ENCODE measurements around the gene TNC. TPM values are rescaled to one million over a fixed set of nuclear protein-coding genes. Genes with fewer than 3 reads are reported as not detected.

TNC gene
- total RNA-seq, 1 donor from 2014 or later: 1.1 TPM

- no peak for ATAC-seq (ENCODE audit: poor library complexity)
- intact Hi-C loops (cut with DNase I): no loop called here
These were observed 48.7 kb downstream of the TNC start for GRCh38 chr9:115069302-115069701.

GRCh38 chr9:115068031-115068430 lies 49.9 kb downstream of the TNC start:
- intact Hi-C loops (cut with DNase I): no loop called here
- no peak for ATAC-seq (ENCODE audit: poor library complexity)
- no peak for DNase-seq

More at GRCh38 chr9:115069302-115069701, 48.7 kb downstream of the TNC start:
- DNase-seq: no peak

GRCh38 chr9:115063058-115063845 lies 54.7 kb downstream of the TNC start:
- intact Hi-C loops (cut with DNase I): no loop called here
- DNase-seq (no peak), ATAC-seq (ENCODE audit: poor library complexity) (no peak)

DNA sequence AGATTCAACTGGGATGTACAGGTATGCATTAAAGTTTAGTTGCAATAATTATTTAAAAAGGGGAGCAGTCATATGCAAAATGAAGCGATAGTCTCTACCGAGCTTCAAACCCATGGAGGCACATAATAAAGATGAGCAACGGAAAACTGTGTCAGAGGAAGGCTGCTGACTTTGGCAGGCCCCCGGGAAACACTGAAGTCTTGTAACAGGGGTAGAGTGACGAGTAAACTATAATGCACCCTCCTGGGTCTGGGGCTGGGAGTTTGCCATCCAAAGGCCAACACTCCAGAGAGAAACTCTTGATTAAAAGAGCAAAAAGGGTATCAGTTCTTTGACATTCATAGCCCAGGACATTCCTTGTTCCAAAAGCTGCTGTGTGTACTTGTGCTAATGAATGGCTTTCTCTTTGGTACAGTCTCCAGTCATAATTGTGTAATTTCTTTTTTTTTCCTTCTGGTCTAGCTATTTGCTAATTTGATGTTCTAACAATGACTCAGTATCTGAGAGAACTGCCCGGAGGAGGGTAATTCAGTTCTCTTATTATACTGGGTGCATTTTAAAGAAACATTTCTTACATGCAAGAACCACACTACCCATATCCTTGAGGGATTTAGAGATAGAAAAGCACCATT lies 59.2 kb downstream of the TNC start:
- ATAC-seq (ENCODE audit: poor library complexity) (no peak), DNase-seq (no peak)
- intact Hi-C loops (cut with DNase I): no loop called here

GRCh38 chr9:115058175-115058574 lies 59.8 kb downstream of the TNC start:
- DNase-seq (no peak), ATAC-seq (ENCODE audit: poor library complexity) (no peak)
- intact Hi-C loops (cut with DNase I): no loop called here

GRCh38 chr9:115057559-115057958 lies 60.4 kb downstream of the TNC start:
- ATAC-seq (ENCODE audit: poor library complexity): no peak
- intact Hi-C loops (cut with DNase I): no loop called here

DNA sequence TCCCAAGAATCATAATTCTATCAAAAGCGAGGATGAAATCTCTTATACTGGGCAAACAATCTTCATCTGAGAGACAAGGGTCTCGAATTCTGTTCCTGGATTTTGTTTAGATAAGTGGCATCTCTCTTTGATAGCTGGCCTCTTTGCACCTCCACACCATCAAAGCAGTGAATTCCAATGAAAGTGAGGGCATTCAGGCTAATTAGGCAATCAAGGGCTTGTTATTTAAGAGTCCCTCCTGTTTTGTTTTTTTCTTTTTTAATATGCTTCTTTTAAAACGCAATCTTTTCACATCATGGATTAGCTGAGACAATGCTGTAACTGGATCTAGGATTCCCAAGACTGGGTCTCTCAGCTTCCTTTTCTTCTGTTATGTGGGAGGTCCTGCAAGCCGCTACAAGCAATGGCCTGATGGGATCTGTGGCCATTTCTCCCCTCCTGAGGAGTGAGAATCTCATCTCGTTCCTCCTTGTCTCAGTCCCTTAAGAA lies 67.9 kb downstream of the TNC start:
- ATAC-seq (ENCODE audit: poor library complexity) (no peak), DNase-seq (no peak)
- intact Hi-C loops (cut with DNase I): no loop called here

More at GRCh38 chr9:115057559-115057958, 60.4 kb downstream of the TNC start:
- no peak for DNase-seq

GRCh38 chr9:115046824-115047223 lies 71.1 kb downstream of the TNC start:
- intact Hi-C loops (cut with DNase I): no loop called here
- ATAC-seq (ENCODE audit: poor library complexity) (no peak), DNase-seq (no peak)

GRCh38 chr9:115046199-115046598 lies 71.8 kb downstream of the TNC start:
- DNase-seq (no peak), ATAC-seq (ENCODE audit: poor library complexity) (no peak)
- intact Hi-C loops (cut with DNase I): no loop called here

GRCh38 chr9:115043632-115044031 lies 74.3 kb downstream of the TNC start:
- ATAC-seq (ENCODE audit: poor library complexity) (no peak), DNase-seq (no peak)
- intact Hi-C loops (cut with DNase I): no loop called here

- no peak for DNase-seq
- peak; percentile 29 for ATAC-seq (ENCODE audit: poor library complexity)
- intact Hi-C loops (cut with DNase I): no loop called here
These were observed 75.0 kb downstream of the TNC start for GRCh38 chr9:115042781-115043509.

DNA sequence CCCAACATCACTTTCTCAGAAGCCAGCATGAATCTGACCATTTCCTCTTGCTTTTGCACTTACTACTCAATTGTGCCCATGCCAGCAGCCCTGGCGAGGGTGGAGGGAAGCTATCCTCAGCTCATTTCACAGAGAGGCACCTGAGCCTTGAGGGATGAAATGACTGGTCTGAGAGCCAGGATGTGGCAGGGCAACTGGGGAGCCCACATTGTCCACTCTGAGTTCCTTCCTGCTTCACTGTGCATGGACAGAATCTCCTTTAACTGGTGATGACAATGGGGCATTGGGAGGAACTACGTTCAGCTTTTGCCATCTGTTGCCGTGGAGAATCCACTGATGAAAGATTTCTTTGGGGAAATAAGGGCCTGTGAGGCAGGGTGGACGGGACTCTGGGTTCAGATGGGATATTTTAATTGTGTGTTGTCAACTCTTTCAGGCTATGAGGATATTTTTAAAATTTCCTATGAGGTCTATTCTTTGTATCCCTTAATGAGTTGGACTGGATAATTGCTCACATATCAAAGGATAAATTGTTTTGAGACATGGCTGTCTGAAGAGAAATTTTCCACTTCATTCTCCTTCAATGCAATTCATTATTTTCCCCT lies 78.3 kb downstream of the TNC start:
- ATAC-seq (ENCODE audit: poor library complexity) (no peak), DNase-seq (no peak)
- intact Hi-C loops (cut with DNase I): no loop called here

DNA sequence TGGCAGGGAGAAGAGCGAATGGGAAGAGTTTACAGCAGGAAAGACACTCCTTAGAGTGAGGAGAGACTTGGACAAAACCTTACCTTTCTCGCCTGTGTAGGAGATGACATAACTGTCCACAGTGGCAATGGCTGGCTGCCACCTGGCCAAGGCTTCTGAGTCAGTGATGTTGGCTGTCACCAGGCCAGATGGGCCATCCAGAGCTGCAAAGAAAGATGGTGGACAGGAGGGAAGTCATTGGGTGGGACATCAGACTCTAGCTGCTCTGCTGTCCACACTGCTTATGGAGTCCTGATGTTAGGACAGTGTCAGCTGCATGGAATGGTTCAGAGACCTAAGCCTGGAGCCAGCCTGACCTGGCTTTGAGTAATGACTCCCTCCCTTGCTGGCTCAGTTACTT lies 79.8 kb downstream of the TNC start:
- DNase-seq: no peak
- intact Hi-C loops (cut with DNase I): no loop called here
- ATAC-seq (ENCODE audit: poor library complexity): no peak

DNA sequence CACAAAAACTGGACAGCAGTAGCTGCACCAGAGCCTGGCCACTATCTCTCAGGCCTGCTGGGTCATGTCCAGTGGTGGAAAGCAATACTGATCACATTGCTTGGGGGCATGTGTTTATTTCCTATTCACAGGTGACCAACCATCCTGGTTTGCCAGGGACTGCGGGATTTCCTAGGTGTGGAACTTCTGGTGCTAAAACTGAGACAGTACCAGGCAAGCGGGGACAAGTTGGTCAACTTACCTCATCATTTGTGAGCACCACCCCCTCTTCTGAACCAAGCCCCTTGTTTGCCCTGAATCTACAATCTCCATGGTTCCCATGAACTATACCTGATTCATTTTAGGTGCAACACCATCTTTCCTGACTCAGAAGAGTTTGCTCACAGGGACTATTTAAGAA lies 81.3 kb downstream of the TNC start:
- intact Hi-C loops (cut with DNase I): no loop called here
- ATAC-seq (ENCODE audit: poor library complexity) (no peak), DNase-seq (no peak)

- DNase-seq: no peak
- peak; percentile 81 for ATAC-seq (ENCODE audit: poor library complexity)
- intact Hi-C loops (cut with DNase I): no loop called here
These were observed 81.9 kb downstream of the TNC start for GRCh38 chr9:115035841-115036612.

DNA sequence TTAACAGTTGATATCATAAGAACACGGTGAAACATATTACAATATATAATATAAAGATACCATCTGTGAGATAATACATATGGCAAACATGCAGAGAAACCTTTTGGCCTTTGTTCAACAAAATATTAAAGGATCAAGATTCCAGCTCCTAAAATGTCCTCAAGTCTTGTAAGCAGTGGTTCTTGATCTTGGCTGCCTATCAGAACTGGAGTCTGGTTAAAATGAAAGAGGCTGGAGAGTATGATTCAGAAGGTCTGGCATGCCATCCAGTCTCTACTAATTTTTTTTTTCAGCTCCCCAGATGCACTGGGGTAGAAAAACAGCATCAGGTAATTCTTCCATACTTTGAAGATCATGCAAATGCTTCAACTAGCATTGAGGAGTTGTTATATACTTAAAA lies 83.2 kb downstream of the TNC start:
- ATAC-seq (ENCODE audit: poor library complexity) (no peak), DNase-seq (no peak)
- intact Hi-C loops (cut with DNase I): no loop called here

DNA sequence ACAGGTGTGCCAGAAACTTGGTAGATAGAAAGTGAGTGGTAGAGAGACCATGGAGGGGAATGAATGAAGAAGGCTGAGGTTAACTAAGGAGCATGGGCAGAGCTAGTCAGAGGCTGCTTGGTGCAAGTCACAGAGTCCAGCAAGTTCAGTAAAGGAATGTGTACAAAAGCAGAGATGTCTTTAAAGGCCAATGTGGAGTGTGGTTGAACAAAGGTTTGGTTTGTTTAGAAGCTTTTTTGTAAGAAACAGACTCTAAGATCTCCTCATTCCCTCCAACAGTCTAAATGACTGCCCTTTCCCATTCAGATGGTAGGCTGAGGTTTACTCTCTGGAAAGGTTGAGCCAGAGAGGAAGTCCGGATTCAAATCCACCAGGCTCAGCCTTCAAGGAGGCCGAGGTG lies 84.2 kb downstream of the TNC start:
- ATAC-seq (ENCODE audit: poor library complexity) (no peak), DNase-seq (no peak)
- intact Hi-C loops (cut with DNase I): no loop called here

DNA sequence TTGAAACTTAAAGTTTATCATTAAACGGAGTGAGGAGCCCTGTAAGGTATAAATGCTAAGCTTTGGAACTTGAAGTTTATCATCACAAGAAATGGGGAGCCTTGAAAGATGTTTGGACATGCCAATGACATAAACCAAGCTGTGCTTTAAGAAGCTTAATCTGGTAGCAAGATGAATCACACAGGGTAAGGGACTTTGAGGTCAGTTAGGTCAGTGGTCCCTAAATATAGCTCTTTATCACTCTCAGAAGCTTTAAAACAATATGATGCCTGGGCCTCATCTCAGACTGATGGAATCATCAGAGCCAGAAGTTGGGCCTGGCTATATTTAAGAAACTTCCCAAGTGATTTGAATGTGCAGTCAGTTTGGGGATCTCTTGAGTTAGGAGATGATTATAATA lies 85.7 kb downstream of the TNC start:
- ATAC-seq (ENCODE audit: poor library complexity) (no peak), DNase-seq (no peak)
- intact Hi-C loops (cut with DNase I): no loop called here

GRCh38 chr9:115030006-115030405 lies 88.0 kb downstream of the TNC start:
- DNase-seq: no peak
- ATAC-seq (ENCODE audit: poor library complexity): no peak
- intact Hi-C loops (cut with DNase I): no loop called here
